Stimulated activated CD4-positive, alpha-beta T cell treated with anti-CD3 and anti-CD28 coated beads, TNF-alpha, amount 100 ng/mL, for 24 hours (primary cell): ENCODE results near the gene LMX1A.

Experiments used
- DNase-seq, 3 experiments: peaks; one replicate each; pipeline ENCODE4 v3.0.0-alpha.2; 2020; ENCODE audit warnings: low read depth in 3 of 3

Gene LMX1A

GRCh38 chr1:165222580-165222979, 133.9 kb downstream of the LMX1A start:
- DNase-seq = no peak

GRCh38 chr1:165218731-165219130, 137.8 kb downstream of the LMX1A start:
- DNase-seq = no peak

GRCh38 chr1:165217958-165218357, 138.6 kb downstream of the LMX1A start:
- no peak for DNase-seq

GRCh38 chr1:165216254-165216653, 140.3 kb downstream of the LMX1A start:
- no peak for DNase-seq

- no peak for DNase-seq
Observed at GRCh38 chr1:165215676-165216075, 140.8 kb downstream of the LMX1A start.

GRCh38 chr1:165212229-165212628, 144.3 kb downstream of the LMX1A start:
- DNase-seq = no peak

- DNase-seq = no peak
Observed at GRCh38 chr1:165207853-165208515, 148.5 kb downstream of the LMX1A start.

- no peak for DNase-seq
Observed at GRCh38 chr1:165205145-165205544, 151.4 kb downstream of the LMX1A start.

- no peak for DNase-seq
Observed at GRCh38 chr1:165204548-165204947, 152.0 kb downstream of the LMX1A start.

- no peak for DNase-seq
Observed at GRCh38 chr1:165191087-165191486, 165.4 kb downstream of the LMX1A start.

GRCh38 chr1:165189913-165190312, 166.6 kb downstream of the LMX1A start:
- DNase-seq = no peak

GRCh38 chr1:165189011-165189410, 167.5 kb downstream of the LMX1A start:
- DNase-seq = no peak

- DNase-seq = no peak
Observed at GRCh38 chr1:165187031-165188009, 169.2 kb downstream of the LMX1A start.

- DNase-seq = no peak
Observed at GRCh38 chr1:165185161-165185889, 171.2 kb downstream of the LMX1A start.

- DNase-seq = no peak
Observed at GRCh38 chr1:165182975-165183374, 173.5 kb downstream of the LMX1A start.

GRCh38 chr1:165179306-165179705, 177.2 kb downstream of the LMX1A start:
- DNase-seq = no peak

- no peak for DNase-seq
Observed at GRCh38 chr1:165174491-165174890, 182.0 kb downstream of the LMX1A start.

- DNase-seq = no peak
Observed at GRCh38 chr1:165173818-165174217, 182.7 kb downstream of the LMX1A start.

- no peak for DNase-seq
Observed at GRCh38 chr1:165173409-165173808, 183.1 kb downstream of the LMX1A start.

GRCh38 chr1:165172666-165173065, 183.8 kb downstream of the LMX1A start:
- DNase-seq = no peak

- DNase-seq = no peak
Observed at GRCh38 chr1:165169729-165170128, 186.8 kb downstream of the LMX1A start.

GRCh38 chr1:165169028-165169427, 187.5 kb downstream of the LMX1A start:
- DNase-seq = no peak
